Cardiac muscle cell (in vitro differentiated cells and primary cell): ENCODE data around the gene SCAI. TPM values are rescaled to one million over a fixed set of nuclear protein-coding genes. Genes with fewer than 3 reads are reported as not detected.
"Not testable (repeated sequence)": the region's sequence is repeated elsewhere in the genome, so short reads cannot be mapped to it uniquely, and the experiment has no call there.

Experiments used
- DNase-seq, 2 donors: peaks; one replicate each; pipeline versions ENCODE4 v3.0.0 to v3.0.0-alpha.2; 2010 to 2017; ENCODE audit warnings: low read depth in 1 of 2, low spot score in 1 of 2
- H3K27ac ChIP-seq: fragments of 200-600 bp; sonication (generic); 2 replicates; pipeline ENCODE4 v1.5.1; 2016
- H3K27me3 ChIP-seq: fragments of 200-600 bp; sonication (generic); 2 replicates; pipeline ENCODE4 v1.6.0; 2016; ENCODE audit warnings: control low read depth
- H3K36me3 ChIP-seq: fragments of 200-600 bp; sonication (generic); 2 replicates; pipeline ENCODE4 v1.5.1; 2016; ENCODE audit warnings: control low read depth
- H3K4me1 ChIP-seq: fragments of 200-600 bp; sonication (generic); 2 replicates; pipeline ENCODE4 v1.8.1; 2017; ENCODE audit warnings: low read depth, mild to moderate bottlenecking, mixed run types
- H3K4me3 ChIP-seq: fragments of 200-600 bp; sonication (generic); 2 replicates; pipeline ENCODE4 v1.5.1; 2016; ENCODE audit warnings: mild to moderate bottlenecking
- H3K9me3 ChIP-seq: fragments of 200-600 bp; sonication (generic); 2 replicates; pipeline ENCODE4 v1.5.1; 2017; ENCODE audit warnings: low read depth, mild to moderate bottlenecking, control low read depth
- CTCF ChIP-seq: IDR thresholded peaks from 2 replicates; pipeline ENCODE4 v1.5.1; 2012; ENCODE audit warnings: low read depth, mild to moderate bottlenecking, low read length
- polyA plus RNA-seq: library from polyadenylated mRNA; unstranded; fragments of >200 nt; fragmentation: Nextera tagmentation; extraction: Ambion mirVana; gene quantifications from 2 replicates; pipeline ENCODE4 v1.2.1, GENCODE V29; 2016
- total RNA-seq: library from RNA; depleted of rRNA; stranded (reverse); fragments of >200 nt; gene quantifications from 2 replicates; pipeline ENCODE4 v1.2.3, GENCODE V29; 2016

The SCAI gene
- total and polyA plus RNA-seq, 2 experiments from 2014 or later = 4.4 to 15.0 TPM

GRCh38 chr9:124960409-124960752, 182.9 kb downstream of the SCAI start:
- Histone ChIP-seq H3K4me3 (no peak overlapping the region), H3K4me1 (peaks cover 5% of the 10 kb centered on the region), H3K36me3 (no peaks in the 10 kb centered on the region), H3K27me3 (no peaks in the 10 kb centered on the region), H3K27ac (no peak overlapping the region), H3K9me3 (no peaks in the 10 kb centered on the region)
- no peak for TF ChIP-seq CTCF
- peak in 1 of 2 donors; percentile 8 for DNase-seq

DNA sequence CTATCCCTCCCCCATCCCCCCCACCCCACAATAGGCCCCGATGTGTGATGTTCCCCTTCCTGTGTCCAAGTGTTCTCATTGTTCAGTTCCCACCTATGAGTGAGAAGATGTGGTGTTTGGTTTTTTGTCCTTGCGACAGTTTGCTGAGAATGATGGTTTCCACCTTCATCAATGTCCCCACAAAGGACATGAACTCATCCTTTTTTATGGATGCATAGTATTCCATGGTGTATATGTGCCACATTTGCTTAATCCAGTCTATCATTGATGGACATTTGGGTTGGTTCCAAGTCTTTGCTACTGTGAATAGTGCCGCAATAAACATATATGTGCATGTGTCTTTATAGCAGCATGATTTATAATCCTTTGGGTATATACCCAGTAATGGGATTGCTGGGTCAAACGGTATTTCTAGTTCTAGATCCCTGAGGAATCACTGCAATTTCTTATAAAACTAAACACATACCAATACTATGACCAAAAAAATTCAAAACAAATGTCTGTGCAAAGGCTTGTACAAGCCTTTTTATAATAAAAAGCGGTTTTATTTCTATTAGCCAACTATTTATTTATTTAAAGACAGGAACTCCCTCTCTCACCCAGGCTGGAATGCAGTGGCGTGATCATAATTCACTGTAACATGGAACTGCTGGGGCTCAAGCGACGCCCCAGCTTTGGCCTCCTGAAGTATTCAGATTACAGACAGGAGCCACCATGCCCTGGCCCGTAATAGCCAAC, 183.5 kb downstream of the SCAI start:
- H3K9me3 ChIP-seq, H3K4me1 ChIP-seq, H3K27ac ChIP-seq, DNase-seq, H3K4me3 ChIP-seq, H3K36me3 ChIP-seq, H3K27me3 ChIP-seq: not testable (repeated sequence)

DNA sequence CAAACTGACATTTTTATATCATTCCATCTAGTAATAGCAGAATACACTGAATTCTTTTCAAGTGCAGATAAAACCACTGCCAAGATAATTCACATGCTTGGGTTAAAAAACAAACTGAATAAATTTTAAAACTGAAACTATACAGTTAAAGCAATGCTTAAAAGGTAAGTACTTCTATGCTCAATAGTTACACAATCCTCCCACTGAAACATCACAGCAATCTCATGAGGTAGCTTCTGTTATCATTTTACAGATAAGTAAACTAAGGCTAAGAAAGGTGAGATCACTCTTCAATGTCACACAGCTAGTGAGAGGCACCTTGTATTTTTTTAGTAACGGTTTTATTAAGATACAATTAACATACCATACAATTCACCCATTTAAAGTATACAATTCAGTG, 189.1 kb downstream of the SCAI start:
- Histone ChIP-seq H3K4me3 (no peak overlapping the region), H3K9me3 (no peaks in the 10 kb centered on the region), H3K27me3 (no peaks in the 10 kb centered on the region), H3K4me1 (no peaks in the 10 kb centered on the region), H3K36me3 (peaks cover 5% of the 10 kb centered on the region), H3K27ac (no peak overlapping the region)
- DNase-seq = no peak
- no peak for TF ChIP-seq CTCF

DNA sequence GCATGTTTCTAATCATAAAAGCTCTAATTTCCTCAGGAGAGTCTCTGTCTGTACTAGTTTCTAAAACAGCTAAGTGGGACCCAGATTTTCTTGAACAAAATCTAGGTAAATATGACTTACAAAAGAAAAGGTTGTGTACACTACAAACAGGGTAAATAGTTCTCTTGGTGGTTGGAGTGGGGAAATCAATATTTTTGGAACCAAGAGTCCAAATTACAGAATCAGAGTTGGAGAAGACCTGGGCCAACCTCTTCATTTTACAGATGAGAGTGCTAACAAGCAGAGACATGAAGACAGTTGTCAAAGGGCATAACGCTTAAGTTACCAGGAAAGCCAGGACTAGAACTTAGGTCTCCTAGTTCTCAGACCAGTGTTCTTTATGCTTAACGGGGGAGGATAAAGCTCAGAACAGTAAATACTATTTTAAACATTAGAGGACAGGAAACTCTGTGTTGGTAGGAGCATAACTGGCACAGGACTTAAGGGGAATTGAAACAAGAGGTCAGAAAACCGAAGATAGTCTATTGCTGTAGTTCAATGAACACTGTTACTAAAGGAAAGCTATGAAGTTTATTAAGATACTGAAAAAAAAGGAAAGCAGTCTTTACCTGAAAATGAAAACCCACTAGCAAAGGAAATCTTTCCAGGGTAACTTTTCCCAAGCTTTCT, 193.1 kb downstream of the SCAI start:
- Histone ChIP-seq H3K36me3 (peaks cover 5% of the 10 kb centered on the region), H3K9me3 (no peaks in the 10 kb centered on the region), H3K27ac (no peak overlapping the region), H3K4me3 (no peak overlapping the region), H3K4me1 (no peaks in the 10 kb centered on the region), H3K27me3 (no peaks in the 10 kb centered on the region)
- TF ChIP-seq CTCF = no peak
- no peak for DNase-seq

- no peak overlapping the region for H3K27ac ChIP-seq
- TF ChIP-seq CTCF = no peak
- no peak overlapping the region for H3K4me3 ChIP-seq
- H3K9me3 ChIP-seq = no peaks in the 10 kb centered on the region
- no peak for DNase-seq
- H3K4me1 ChIP-seq = no peaks in the 10 kb centered on the region
- H3K36me3 ChIP-seq = peaks cover 5% of the 10 kb centered on the region
- no peaks in the 10 kb centered on the region for H3K27me3 ChIP-seq
Observed at GRCh38 chr9:124949387-124949786, 193.9 kb downstream of the SCAI start.

DNA sequence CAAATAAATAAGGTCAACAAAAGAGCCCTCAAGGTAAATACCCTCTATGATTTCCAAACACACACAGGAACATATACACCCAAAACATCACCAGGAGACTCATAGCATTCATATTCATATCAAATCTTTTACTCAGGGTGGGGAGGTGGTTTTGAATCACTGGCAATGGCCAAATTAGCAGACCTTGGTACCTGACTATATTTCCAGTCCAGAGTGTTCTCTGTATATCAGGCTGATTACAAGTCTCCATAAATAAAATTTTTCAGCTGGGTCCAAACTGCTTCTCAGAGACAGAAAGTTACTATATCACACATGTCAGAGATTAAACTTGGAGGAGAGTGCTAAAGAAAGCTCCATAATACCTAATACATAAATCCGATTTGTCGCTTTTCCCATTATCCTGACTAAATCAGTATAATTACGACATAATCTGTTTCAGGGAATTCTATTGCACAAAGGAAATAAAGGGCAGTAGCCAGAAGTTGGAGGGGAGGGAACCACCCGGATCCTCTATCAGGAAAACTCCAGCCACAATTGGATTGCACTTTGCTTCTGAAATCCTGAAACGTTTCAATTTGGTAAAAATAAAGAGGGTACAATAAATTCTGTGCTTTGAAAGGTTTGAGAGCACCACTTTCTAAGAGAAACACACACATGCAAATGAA, 195.5 kb downstream of the SCAI start:
- no peak for TF ChIP-seq CTCF
- Histone ChIP-seq H3K36me3 (peaks cover 5% of the 10 kb centered on the region), H3K9me3 (no peaks in the 10 kb centered on the region), H3K4me1 (peaks cover under 1% of the 10 kb centered on the region), H3K4me3 (no peak overlapping the region), H3K27ac (no peak overlapping the region), H3K27me3 (no peaks in the 10 kb centered on the region)
- DNase-seq = peak in 1 of 2 donors; percentile 16
